Spinal cord (tissue), 10 donors: ENCODE data around the gene KLK4. TPM values are rescaled to one million over a fixed set of nuclear protein-coding genes. Genes with fewer than 3 reads are reported as not detected.

Source experiments
- DNase-seq, 6 donors: peaks; one replicate each; pipeline versions ENCODE4 v3.0.0 to v3.0.0-alpha.2; 2013 to 2015; ENCODE audit warnings: low spot score in 6 of 6, low read depth in 4 of 6
- H3K27ac ChIP-seq: one replicate; pipeline ENCODE4 v1.5.1; 2013; ENCODE audit warnings: low read depth, low read length, control low read depth
- H3K27me3 ChIP-seq: one replicate; pipeline ENCODE4 v1.6.1; 2013; ENCODE audit warnings: low read length; ENCODE audit not compliant: control insufficient read depth, insufficient read depth
- H3K36me3 ChIP-seq: one replicate; pipeline ENCODE4 v1.6.1; 2013; ENCODE audit warnings: low read length; ENCODE audit not compliant: control insufficient read depth, insufficient read depth
- H3K4me1 ChIP-seq: one replicate; pipeline ENCODE4 v1.6.1; 2013; ENCODE audit warnings: low read length; ENCODE audit not compliant: control insufficient read depth, insufficient read depth
- H3K4me3 ChIP-seq: one replicate; pipeline ENCODE4 v1.5.1; 2013; ENCODE audit warnings: low read depth, low read length, control low read depth
- H3K9me3 ChIP-seq: one replicate; pipeline ENCODE4 v1.6.1; 2013; ENCODE audit warnings: low read length; ENCODE audit not compliant: control insufficient read depth, insufficient read depth
- WGBS: methylation state at CpG from one replicate; pipeline ENCODE4 v1.1.5; 2013; ENCODE audit warnings: missing lambda C conversion rate; ENCODE audit not compliant: insufficient coverage; 5-methylcytosine and 5-hydroxymethylcytosine counted together
- polyA plus RNA-seq, 2 donors: library from polyadenylated mRNA; unstranded; fragments of 120-200 nt; gene quantifications; one replicate each; pipeline ENCODE4 v1.2.1, GENCODE V29; 2013; ENCODE audit not compliant: insufficient read length in 2 of 2
- total RNA-seq, 2 donors: library from RNA; depleted of rRNA in 1 of 2; stranded (reverse); fragments of 120-200 nt in 1 of 2; fragments of >200 nt in 1 of 2; gene quantifications; one replicate each; pipeline versions ENCODE4 v1.2.3 to v1.2.4, GENCODE V29; 2013 to 2014
- donor health status: healthy.

KLK4 gene
- total and polyA plus RNA-seq, 4 donors = 0.59 to 1.9 (median 1.6) TPM; not detected in 1

GRCh38 chr19:50870417-50871089 lies 40.6 kb downstream of the KLK4 start:
- Histone ChIP-seq H3K27ac (no peak overlapping the region), H3K36me3 (no peaks in the 10 kb centered on the region), H3K4me3 (no peak overlapping the region), H3K27me3 (peaks cover 20% of the 10 kb centered on the region), H3K9me3 (no peaks in the 10 kb centered on the region), H3K4me1 (no peaks in the 10 kb centered on the region)
- DNase-seq = no peak
- WGBS = 59% methylated on average over 24 of the region's 26 CpGs

GRCh38 chr19:50869479-50869878 lies 41.7 kb downstream of the KLK4 start:
- no peaks in the 10 kb centered on the region for H3K36me3 ChIP-seq
- H3K9me3 ChIP-seq = no peaks in the 10 kb centered on the region
- no peak for DNase-seq
- H3K4me3 ChIP-seq = no peak overlapping the region
- H3K27ac ChIP-seq = no peak overlapping the region
- no peaks in the 10 kb centered on the region for H3K4me1 ChIP-seq
- WGBS = 97% methylated on average over 3 of the region's 4 CpGs
- peaks cover 13% of the 10 kb centered on the region for H3K27me3 ChIP-seq

GRCh38 chr19:50861496-50862286 lies 49.5 kb downstream of the KLK4 start:
- WGBS = 95% methylated on average over 3 of the region's 7 CpGs
- Histone ChIP-seq H3K27me3 (peaks cover 13% of the 10 kb centered on the region), H3K9me3 (no peaks in the 10 kb centered on the region), H3K4me3 (no peak overlapping the region), H3K27ac (no peak overlapping the region), H3K4me1 (no peaks in the 10 kb centered on the region), H3K36me3 (no peaks in the 10 kb centered on the region)
- DNase-seq = no peak

GRCh38 chr19:50861010-50861409 lies 50.2 kb downstream of the KLK4 start:
- WGBS = 77% methylated on average over 4 of the region's 5 CpGs
- no peak overlapping the region for H3K27ac ChIP-seq
- H3K4me1 ChIP-seq = no peaks in the 10 kb centered on the region
- no peak for DNase-seq
- no peaks in the 10 kb centered on the region for H3K36me3 ChIP-seq
- peaks cover 17% of the 10 kb centered on the region for H3K27me3 ChIP-seq
- no peaks in the 10 kb centered on the region for H3K9me3 ChIP-seq
- no peak overlapping the region for H3K4me3 ChIP-seq

GRCh38 chr19:50859849-50860248 lies 51.3 kb downstream of the KLK4 start:
- H3K4me1 ChIP-seq = no peaks in the 10 kb centered on the region
- no CpG with 5 or more reads among the region's 4 CpGs for WGBS
- no peaks in the 10 kb centered on the region for H3K9me3 ChIP-seq
- H3K27ac ChIP-seq = no peak overlapping the region
- DNase-seq = no peak
- H3K4me3 ChIP-seq = no peak overlapping the region
- H3K27me3 ChIP-seq = peaks cover 17% of the 10 kb centered on the region
- H3K36me3 ChIP-seq = no peaks in the 10 kb centered on the region

- H3K9me3 ChIP-seq = no peaks in the 10 kb centered on the region
- DNase-seq = no peak
- peaks cover 20% of the 10 kb centered on the region for H3K27me3 ChIP-seq
- WGBS = 26% methylated on average over 7 of the region's 7 CpGs
- no peaks in the 10 kb centered on the region for H3K4me1 ChIP-seq
- no peak overlapping the region for H3K4me3 ChIP-seq
- H3K27ac ChIP-seq = no peak overlapping the region
- no peaks in the 10 kb centered on the region for H3K36me3 ChIP-seq
Observed at GRCh38 chr19:50858886-50859285, 52.3 kb downstream of the KLK4 start.

- H3K9me3 ChIP-seq = no peaks in the 10 kb centered on the region
- no peaks in the 10 kb centered on the region for H3K36me3 ChIP-seq
- no peak overlapping the region for H3K4me3 ChIP-seq
- no peak for DNase-seq
- no peaks in the 10 kb centered on the region for H3K4me1 ChIP-seq
- no peak overlapping the region for H3K27ac ChIP-seq
- H3K27me3 ChIP-seq = peaks cover 17% of the 10 kb centered on the region
- WGBS = 60% methylated on average over 5 of the region's 6 CpGs
Observed at GRCh38 chr19:50857366-50857765, 53.8 kb downstream of the KLK4 start.

Other genes with a start within 250 kb of the KLK4 start
- gene SHANK1, start 191.6 kb downstream of the KLK4 start, total RNA-seq = 10 to 100 TPM in 1 of 2 donors, 1 to 10 TPM in 1; 8.4 to 17.6 TPM
- gene SHANK1, start 191.6 kb downstream of the KLK4 start, polyA plus RNA-seq = 100 to 1,000 TPM; 106 to 116 TPM
- 10 to 100 TPM; 17.0 to 44.7 TPM for gene CLEC11A, start 188.0 kb downstream of the KLK4 start, total RNA-seq
- 10 to 100 TPM; 29.4 to 37.4 TPM for gene CLEC11A, start 188.0 kb downstream of the KLK4 start, polyA plus RNA-seq
- not detected for gene GPR32, start 140.9 kb downstream of the KLK4 start, total RNA-seq
- gene GPR32, start 140.9 kb downstream of the KLK4 start, polyA plus RNA-seq = under 1 TPM in 1 of 2 donors, not detected in 1; 0.12 TPM
- not detected for gene ACP4, start 121.0 kb downstream of the KLK4 start, total RNA-seq
- under 1 TPM in 1 of 2 donors, not detected in 1; 0.44 TPM for gene ACP4, start 121.0 kb downstream of the KLK4 start, polyA plus RNA-seq
- 1 to 10 TPM in 1 of 2 donors, under 1 TPM in 1; 0.50 to 1.3 TPM for gene KLK1, start 87.6 kb downstream of the KLK4 start, total RNA-seq
- 1 to 10 TPM in 1 of 2 donors, not detected in 1; 2.0 TPM for gene KLK1, start 87.6 kb downstream of the KLK4 start, polyA plus RNA-seq
- gene KLK15, start 77.8 kb downstream of the KLK4 start, total RNA-seq = not detected
- not detected for gene KLK15, start 77.8 kb downstream of the KLK4 start, polyA plus RNA-seq
- not detected for gene KLK3, start 56.5 kb downstream of the KLK4 start, total RNA-seq
- not detected for gene KLK3, start 56.5 kb downstream of the KLK4 start, polyA plus RNA-seq
- gene KLK2, start 38.0 kb downstream of the KLK4 start, total RNA-seq = under 1 TPM; 0.06 to 0.10 TPM
- under 1 TPM in 1 of 2 donors, not detected in 1; 0.38 TPM for gene KLK2, start 38.0 kb downstream of the KLK4 start, polyA plus RNA-seq
- under 1 TPM; 0.44 to 0.79 TPM for gene KLK5, start 41.6 kb upstream of the KLK4 start, total RNA-seq
- 1 to 10 TPM in 1 of 2 donors, under 1 TPM in 1; 0.93 to 2.5 TPM for gene KLK5, start 41.6 kb upstream of the KLK4 start, polyA plus RNA-seq
- gene KLK6, start 58.2 kb upstream of the KLK4 start, total RNA-seq = 1 to 10 TPM; 5.7 to 9.6 TPM
- gene KLK6, start 58.2 kb upstream of the KLK4 start, polyA plus RNA-seq = 10 to 100 TPM; 15.4 to 16.5 TPM
- gene KLK7, start 72.5 kb upstream of the KLK4 start, total RNA-seq = under 1 TPM; 0.50 to 0.72 TPM
- under 1 TPM; 0.16 to 0.38 TPM for gene KLK7, start 72.5 kb upstream of the KLK4 start, polyA plus RNA-seq
- 1 to 10 TPM in 1 of 2 donors, not detected in 1; 1.4 TPM for gene KLK8, start 90.2 kb upstream of the KLK4 start, total RNA-seq
- under 1 TPM in 1 of 2 donors, not detected in 1; 0.71 TPM for gene KLK8, start 90.2 kb upstream of the KLK4 start, polyA plus RNA-seq
- gene KLK10, start 108.3 kb upstream of the KLK4 start, total RNA-seq = 1 to 10 TPM in 1 of 2 donors, under 1 TPM in 1; 0.72 to 1.6 TPM
- 1 to 10 TPM; 7.3 TPM for gene KLK10, start 108.3 kb upstream of the KLK4 start, polyA plus RNA-seq
- not detected for gene KLK11, start 115.2 kb upstream of the KLK4 start, total RNA-seq
- gene KLK11, start 115.2 kb upstream of the KLK4 start, polyA plus RNA-seq = not detected
- gene KLK12, start 123.6 kb upstream of the KLK4 start, total RNA-seq = not detected
- not detected for gene KLK12, start 123.6 kb upstream of the KLK4 start, polyA plus RNA-seq
- under 1 TPM in 1 of 2 donors, not detected in 1; 0.50 TPM for gene KLK13, start 153.7 kb upstream of the KLK4 start, total RNA-seq
- 1 to 10 TPM in 1 of 2 donors, under 1 TPM in 1; 0.65 to 1.2 TPM for gene KLK13, start 153.7 kb upstream of the KLK4 start, polyA plus RNA-seq
- under 1 TPM in 1 of 2 donors, not detected in 1; 0.11 TPM for gene KLK14, start 171.5 kb upstream of the KLK4 start, total RNA-seq
- gene KLK14, start 171.5 kb upstream of the KLK4 start, polyA plus RNA-seq = 1 to 10 TPM; 1.4 to 1.9 TPM
- 1 to 10 TPM; 1.8 to 5.3 TPM for gene CTU1, start 197.0 kb upstream of the KLK4 start, total RNA-seq
- 1 to 10 TPM; 4.8 to 6.4 TPM for gene CTU1, start 197.0 kb upstream of the KLK4 start, polyA plus RNA-seq
- gene SIGLEC9, start 213.5 kb upstream of the KLK4 start, total RNA-seq = 1 to 10 TPM; 1.2 to 2.0 TPM
- 1 to 10 TPM; 1.4 to 2.2 TPM for gene SIGLEC9, start 213.5 kb upstream of the KLK4 start, polyA plus RNA-seq
- gene SIGLEC7, start 230.9 kb upstream of the KLK4 start, total RNA-seq = 1 to 10 TPM in 1 of 2 donors, under 1 TPM in 1; 0.94 to 2.0 TPM
- gene SIGLEC7, start 230.9 kb upstream of the KLK4 start, polyA plus RNA-seq = 1 to 10 TPM in 1 of 2 donors, under 1 TPM in 1; 0.60 to 1.5 TPM